ENCODE results near the gene CNTNAP2.

DNA sequence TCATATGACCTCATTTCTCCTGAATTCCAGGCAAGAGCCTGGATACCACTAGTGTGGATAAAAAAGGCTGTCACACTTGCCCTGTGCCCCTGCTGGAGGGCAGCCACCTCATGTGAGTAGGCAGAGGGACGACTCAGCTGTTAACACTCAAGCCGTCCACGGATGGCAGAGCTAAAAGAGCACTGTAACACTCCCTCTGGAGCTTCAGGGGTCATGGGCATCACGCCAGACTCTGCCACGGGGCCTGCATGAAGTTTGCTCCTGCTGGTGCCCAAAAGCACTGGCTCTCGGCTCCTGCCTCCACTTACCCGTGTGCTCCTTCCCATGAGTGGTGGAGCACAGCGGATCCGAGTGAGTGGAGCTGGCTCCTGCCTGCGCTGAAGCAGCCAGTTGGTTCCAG lies 1554.2 kb downstream of the CNTNAP2 start:
- TF ChIP-seq, protein P1, sequence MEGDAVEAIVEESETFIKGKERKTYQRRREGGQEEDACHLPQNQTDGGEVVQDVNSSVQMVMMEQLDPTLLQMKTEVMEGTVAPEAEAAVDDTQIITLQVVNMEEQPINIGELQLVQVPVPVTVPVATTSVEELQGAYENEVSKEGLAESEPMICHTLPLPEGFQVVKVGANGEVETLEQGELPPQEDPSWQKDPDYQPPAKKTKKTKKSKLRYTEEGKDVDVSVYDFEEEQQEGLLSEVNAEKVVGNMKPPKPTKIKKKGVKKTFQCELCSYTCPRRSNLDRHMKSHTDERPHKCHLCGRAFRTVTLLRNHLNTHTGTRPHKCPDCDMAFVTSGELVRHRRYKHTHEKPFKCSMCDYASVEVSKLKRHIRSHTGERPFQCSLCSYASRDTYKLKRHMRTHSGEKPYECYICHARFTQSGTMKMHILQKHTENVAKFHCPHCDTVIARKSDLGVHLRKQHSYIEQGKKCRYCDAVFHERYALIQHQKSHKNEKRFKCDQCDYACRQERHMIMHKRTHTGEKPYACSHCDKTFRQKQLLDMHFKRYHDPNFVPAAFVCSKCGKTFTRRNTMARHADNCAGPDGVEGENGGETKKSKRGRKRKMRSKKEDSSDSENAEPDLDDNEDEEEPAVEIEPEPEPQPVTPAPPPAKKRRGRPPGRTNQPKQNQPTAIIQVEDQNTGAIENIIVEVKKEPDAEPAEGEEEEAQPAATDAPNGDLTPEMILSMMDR (IDR thresholded peaks at IDR 0.05; ENCODE audit: insufficient read depth, low read length, poor library complexity, severe bottlenecking) = no peak
- TF ChIP-seq EZH2phosphoT487 (conservative IDR thresholded peaks at IDR 0.05; ENCODE audit: low read length) = no peak
